ENCODE results near the gene UNC93A. TPM values are rescaled to one million over a fixed set of nuclear protein-coding genes. Genes with fewer than 3 reads are reported as not detected.

UNC93A gene
- total RNA-seq, 2 experiments from 2014 or later, result not detected

- Histone ChIP-seq H3K4me1 (ENCODE audit: insufficient read depth, low read length, poor library complexity, severe bottlenecking) (no peaks in the 10 kb centered on the region), H3K36me3 (ENCODE audit: insufficient read depth, low read length) (no peaks in the 10 kb centered on the region), H3K4me2 (ENCODE audit: low read length) (no peak overlapping the region), H3K79me2 (ENCODE audit: insufficient read depth, low read depth, low read length) (no peaks in the 10 kb centered on the region), H3K4me3 (ENCODE audit: low read depth, low read length, poor library complexity, severe bottlenecking) (no peak overlapping the region), H3K9me3 (ENCODE audit: low read length) (no peaks in the 10 kb centered on the region), H3K27ac (ENCODE audit: low read depth, low read length, poor library complexity, severe bottlenecking) (no peak overlapping the region), H3K9me2 (ENCODE audit: insufficient read depth, low read length) (no peaks in the 10 kb centered on the region), H4K20me1 (ENCODE audit: insufficient read depth, low read length) (no peaks in the 10 kb centered on the region), H2AFZ (ENCODE audit: low read length) (no peak overlapping the region)
- DNase-seq (ENCODE audit: low spot score), result no peak
- BruUV-seq (replicated peaks), result no TSS peak
- TF ChIP-seq EZH2phosphoT487 (IDR thresholded peaks at IDR 0.05; ENCODE audit: borderline replicate concordance, low read depth, low read length) (no peak), CTCF (conservative IDR thresholded peaks at IDR 0.05; ENCODE audit: low read length) (no peak)
- POLR2A ChIA-PET, result no interaction called here
- intact Hi-C loops (cut with micrococcal nuclease; ENCODE audit: unreplicated experiment), result loop anchor here (10.0 kb wide), 1 partner anchor 521 kb away; no protein-coding TSS in a partner anchor
- CTCF ChIA-PET (ENCODE audit: unreplicated experiment), result no interaction called here
Observed at GRCh38 chr6:167296293-167296690, 5.2 kb downstream of the UNC93A start.

GRCh38 chr6:167296902-167297301, 5.8 kb downstream of the UNC93A start:
- Histone ChIP-seq H3K4me1 (ENCODE audit: insufficient read depth, low read length, poor library complexity, severe bottlenecking) (no peaks in the 10 kb centered on the region), H3K4me3 (ENCODE audit: low read depth, low read length, poor library complexity, severe bottlenecking) (no peak overlapping the region), H3K4me2 (ENCODE audit: low read length) (no peak overlapping the region), H2AFZ (ENCODE audit: low read length) (no peak overlapping the region), H3K9me2 (ENCODE audit: insufficient read depth, low read length) (no peaks in the 10 kb centered on the region), H3K9me3 (ENCODE audit: low read length) (no peaks in the 10 kb centered on the region), H4K20me1 (ENCODE audit: insufficient read depth, low read length) (no peaks in the 10 kb centered on the region), H3K27ac (ENCODE audit: low read depth, low read length, poor library complexity, severe bottlenecking) (no peak overlapping the region), H3K79me2 (ENCODE audit: insufficient read depth, low read depth, low read length) (no peaks in the 10 kb centered on the region), H3K36me3 (ENCODE audit: insufficient read depth, low read length) (no peaks in the 10 kb centered on the region)
- ChIA-PET CTCF (ENCODE audit: unreplicated experiment) (no interaction called here), POLR2A (no interaction called here)
- intact Hi-C loops (cut with micrococcal nuclease; ENCODE audit: unreplicated experiment), result loop anchor here (10.0 kb wide), 1 partner anchor 522 kb away; no protein-coding TSS in a partner anchor
- no peak for DNase-seq (ENCODE audit: low spot score)
- TF ChIP-seq EZH2phosphoT487 (IDR thresholded peaks at IDR 0.05; ENCODE audit: borderline replicate concordance, low read depth, low read length) (no peak), CTCF (conservative IDR thresholded peaks at IDR 0.05; ENCODE audit: low read length) (no peak)
- no TSS peak for BruUV-seq (replicated peaks)

GRCh38 chr6:167298127-167298526, 7.0 kb downstream of the UNC93A start:
- H3K79me2 ChIP-seq (ENCODE audit: insufficient read depth, low read depth, low read length), result no peaks in the 10 kb centered on the region
- intact Hi-C loops (cut with micrococcal nuclease; ENCODE audit: unreplicated experiment), result loop anchor here (10.0 kb wide), 1 partner anchor 523 kb away; no protein-coding TSS in a partner anchor
- H3K4me2 ChIP-seq (ENCODE audit: low read length), result no peak overlapping the region
- BruUV-seq (replicated peaks), result no TSS peak
- no peak overlapping the region for H3K4me3 ChIP-seq (ENCODE audit: low read depth, low read length, poor library complexity, severe bottlenecking)
- no peaks in the 10 kb centered on the region for H3K36me3 ChIP-seq (ENCODE audit: insufficient read depth, low read length)
- DNase-seq (ENCODE audit: low spot score), result peak; percentile 29
- no peaks in the 10 kb centered on the region for H4K20me1 ChIP-seq (ENCODE audit: insufficient read depth, low read length)
- no peak for TF ChIP-seq EZH2phosphoT487 (IDR thresholded peaks at IDR 0.05; ENCODE audit: borderline replicate concordance, low read depth, low read length)
- TF ChIP-seq CTCF (conservative IDR thresholded peaks at IDR 0.05; ENCODE audit: low read length), result no peak
- ChIA-PET CTCF (ENCODE audit: unreplicated experiment) (no interaction called here), POLR2A (no interaction called here)
- H2AFZ ChIP-seq (ENCODE audit: low read length), result no peak overlapping the region
- no peaks in the 10 kb centered on the region for H3K9me2 ChIP-seq (ENCODE audit: insufficient read depth, low read length)
- H3K9me3 ChIP-seq (ENCODE audit: low read length), result no peaks in the 10 kb centered on the region
- no peak overlapping the region for H3K27ac ChIP-seq (ENCODE audit: low read depth, low read length, poor library complexity, severe bottlenecking)
- no peaks in the 10 kb centered on the region for H3K4me1 ChIP-seq (ENCODE audit: insufficient read depth, low read length, poor library complexity, severe bottlenecking)
